OCI-LY1 (cell line): Measurements from ENCODE around the gene ACYP1.
A peak's percentile ranks its signal among the peaks of the same experiment; 100 is the strongest.

Experiments used
- CTCF ChIP-seq: fragments of 200-600 bp; sonication (generic), shearing (Covaris generic); IDR thresholded peaks from 2 replicates; pipeline ENCODE4 v1.5.1; 2017; ENCODE audit warnings: mild to moderate bottlenecking, antibody characterized with exemption, low read length, moderate library complexity, mixed read lengths
- EZH2 ChIP-seq: fragments of 200-600 bp; sonication (generic), shearing (Covaris generic); IDR thresholded peaks from 2 replicates; pipeline ENCODE4 v1.8.0; 2017; ENCODE audit warnings: borderline replicate concordance, mixed run types, mild to moderate bottlenecking, antibody characterized with exemption, low read length, moderate library complexity, mixed read lengths

- no peak for TF ChIP-seq EZH2
- TF ChIP-seq CTCF, result peak; percentile 80
Observed at GRCh38 chr14:75088566-75089373, 24.9 kb upstream of the ACYP1 start.
